ENCODE results near the gene ICA1L.
A peak's percentile ranks its signal among the peaks of the same experiment; 100 is the strongest.
"Not testable (repeated sequence)": the region's sequence is repeated elsewhere in the genome, so short reads cannot be mapped to it uniquely, and the experiment has no call there.

The ICA1L gene

DNA sequence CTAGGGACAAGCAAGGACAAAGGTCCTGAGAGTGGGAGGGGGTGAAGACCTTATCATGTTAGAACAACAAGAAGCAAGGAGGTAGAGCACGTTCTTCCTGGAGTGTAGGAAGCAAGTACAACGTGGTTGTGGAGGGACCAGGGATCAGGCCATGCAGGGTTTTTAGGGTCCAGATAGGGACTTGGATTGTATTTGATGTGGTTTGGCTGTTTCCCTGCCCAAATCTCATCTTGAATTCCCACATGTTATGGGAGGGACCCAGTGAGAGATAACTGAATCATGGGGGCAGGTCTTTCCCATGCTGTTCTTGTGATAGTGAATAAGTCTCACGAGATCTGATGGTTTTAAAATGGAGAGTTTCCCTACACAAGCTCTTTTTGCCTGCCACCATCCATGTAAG, 53.2 kb downstream of the ICA1L start:
- no peak for DNase-seq (ENCODE audit: low read depth)
- H3K4me3 ChIP-seq (ENCODE audit: control insufficient read depth, low read depth, low read length), result no peak overlapping the region
- TF ChIP-seq, protein P1, sequence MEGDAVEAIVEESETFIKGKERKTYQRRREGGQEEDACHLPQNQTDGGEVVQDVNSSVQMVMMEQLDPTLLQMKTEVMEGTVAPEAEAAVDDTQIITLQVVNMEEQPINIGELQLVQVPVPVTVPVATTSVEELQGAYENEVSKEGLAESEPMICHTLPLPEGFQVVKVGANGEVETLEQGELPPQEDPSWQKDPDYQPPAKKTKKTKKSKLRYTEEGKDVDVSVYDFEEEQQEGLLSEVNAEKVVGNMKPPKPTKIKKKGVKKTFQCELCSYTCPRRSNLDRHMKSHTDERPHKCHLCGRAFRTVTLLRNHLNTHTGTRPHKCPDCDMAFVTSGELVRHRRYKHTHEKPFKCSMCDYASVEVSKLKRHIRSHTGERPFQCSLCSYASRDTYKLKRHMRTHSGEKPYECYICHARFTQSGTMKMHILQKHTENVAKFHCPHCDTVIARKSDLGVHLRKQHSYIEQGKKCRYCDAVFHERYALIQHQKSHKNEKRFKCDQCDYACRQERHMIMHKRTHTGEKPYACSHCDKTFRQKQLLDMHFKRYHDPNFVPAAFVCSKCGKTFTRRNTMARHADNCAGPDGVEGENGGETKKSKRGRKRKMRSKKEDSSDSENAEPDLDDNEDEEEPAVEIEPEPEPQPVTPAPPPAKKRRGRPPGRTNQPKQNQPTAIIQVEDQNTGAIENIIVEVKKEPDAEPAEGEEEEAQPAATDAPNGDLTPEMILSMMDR (IDR thresholded peaks at IDR 0.05; ENCODE audit: control insufficient read depth, insufficient read depth, low read depth, low read length, missing control alignments), result no peak

DNA sequence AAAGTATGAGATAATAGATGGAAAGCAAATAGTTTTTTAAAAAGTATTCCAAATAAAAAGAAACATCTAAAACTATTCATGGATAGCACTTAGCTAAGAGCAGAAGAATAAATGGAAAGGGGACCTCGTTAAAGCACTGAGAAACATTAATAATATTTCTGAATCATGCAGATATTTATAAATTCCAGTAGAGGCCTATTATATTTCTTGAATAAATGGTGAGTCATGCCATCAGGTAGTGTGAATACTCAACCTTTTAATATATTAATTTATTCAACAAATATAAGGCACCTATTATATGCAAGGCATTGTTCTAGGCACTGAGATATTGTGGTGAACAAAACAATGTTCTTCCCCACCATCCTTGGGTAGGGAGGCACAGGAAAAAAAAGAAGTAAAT, 53.8 kb downstream of the ICA1L start:
- H3K4me3 ChIP-seq (ENCODE audit: control insufficient read depth, low read depth, low read length), result no peak overlapping the region
- DNase-seq (ENCODE audit: low read depth), result no peak
- TF ChIP-seq, protein P1 (IDR thresholded peaks at IDR 0.05; ENCODE audit: control insufficient read depth, insufficient read depth, low read depth, low read length, missing control alignments), result no peak

DNA sequence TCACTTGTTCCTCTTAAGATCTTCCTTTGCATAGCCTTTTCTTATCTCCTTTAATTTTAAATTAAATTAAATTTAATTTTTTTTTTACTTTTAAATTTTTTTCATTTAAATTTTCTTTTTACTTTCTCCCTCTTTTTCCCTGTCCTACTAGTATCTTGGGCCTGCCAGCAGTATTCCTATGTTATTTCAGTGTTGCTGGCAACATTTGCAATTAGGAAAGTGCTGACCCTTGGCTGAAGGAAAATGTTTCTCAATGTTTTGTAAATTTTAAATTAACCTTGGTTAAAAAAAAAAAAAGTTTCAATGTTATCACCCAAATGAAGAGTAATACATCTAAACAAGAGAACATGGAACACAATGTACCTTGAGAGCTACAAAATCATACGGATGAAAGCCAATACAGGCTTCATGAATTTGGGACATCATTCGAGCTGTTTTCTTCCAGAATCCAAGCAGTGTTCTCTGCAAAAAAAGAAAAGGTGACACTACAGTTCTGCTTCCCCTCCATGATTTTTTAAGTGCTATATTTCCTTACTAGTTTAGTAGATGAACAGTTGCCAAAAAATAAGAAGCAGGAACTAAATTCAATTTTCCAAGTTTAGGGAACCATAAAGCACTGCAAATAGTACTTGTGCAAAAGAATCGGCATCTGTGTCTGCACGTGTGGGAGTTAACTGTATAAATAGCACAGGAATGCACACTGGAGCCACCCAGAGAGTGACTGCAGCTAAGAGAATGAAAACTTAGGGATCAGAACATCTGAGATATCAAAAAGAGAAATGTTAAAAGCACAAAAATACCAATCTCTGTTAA, 55.8 kb downstream of the ICA1L start:
- DNase-seq (ENCODE audit: low read depth), result no peak
- H3K4me3 ChIP-seq (ENCODE audit: control insufficient read depth, low read depth, low read length), result no peak overlapping the region
- TF ChIP-seq, protein P1 (IDR thresholded peaks at IDR 0.05; ENCODE audit: control insufficient read depth, insufficient read depth, low read depth, low read length, missing control alignments), result no peak

DNA sequence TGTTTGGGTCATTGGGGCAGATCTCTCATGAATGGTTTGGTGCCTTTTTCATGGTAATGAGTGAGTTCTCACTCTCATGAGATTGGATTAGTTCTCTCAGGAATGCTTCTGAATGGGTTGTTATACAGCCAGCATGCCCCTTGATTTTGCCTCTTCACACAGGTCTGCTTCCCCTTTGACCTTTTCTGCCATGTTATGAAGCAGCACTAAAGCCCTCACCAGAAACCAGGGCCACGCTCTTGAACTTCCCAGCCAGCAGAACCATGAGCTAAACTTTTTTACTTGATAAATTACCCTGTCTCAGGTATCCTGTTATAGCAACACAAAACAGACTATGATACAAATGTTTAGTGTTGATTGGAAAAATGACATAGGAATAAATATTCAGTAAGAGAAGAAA, 57.3 kb downstream of the ICA1L start:
- TF ChIP-seq, protein P1 (IDR thresholded peaks at IDR 0.05; ENCODE audit: control insufficient read depth, insufficient read depth, low read depth, low read length, missing control alignments), result no peak
- no peak overlapping the region for H3K4me3 ChIP-seq (ENCODE audit: control insufficient read depth, low read depth, low read length)
- no peak for DNase-seq (ENCODE audit: low read depth)

DNA sequence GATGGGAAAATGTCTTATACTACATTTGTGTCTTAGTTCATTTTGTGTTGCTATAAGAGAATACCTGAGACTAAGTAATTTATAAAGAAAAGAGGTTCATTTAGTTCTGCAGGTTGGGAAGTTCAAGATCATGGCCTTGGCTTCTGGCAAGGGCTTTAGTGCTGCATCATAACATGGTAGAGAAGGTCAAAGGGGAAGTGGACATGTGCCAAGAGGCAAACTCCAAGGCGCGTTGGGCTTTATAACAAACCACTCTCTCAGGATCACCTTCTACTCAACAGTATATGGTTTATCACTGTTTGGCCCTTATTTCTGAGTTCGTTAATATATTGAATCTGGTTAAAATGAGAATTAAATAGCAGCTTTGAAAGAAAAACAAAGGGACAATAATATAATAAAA, 58.2 kb downstream of the ICA1L start:
- TF ChIP-seq, protein P1 (IDR thresholded peaks at IDR 0.05; ENCODE audit: control insufficient read depth, insufficient read depth, low read depth, low read length, missing control alignments), result no peak
- no peak for DNase-seq (ENCODE audit: low read depth)

DNA sequence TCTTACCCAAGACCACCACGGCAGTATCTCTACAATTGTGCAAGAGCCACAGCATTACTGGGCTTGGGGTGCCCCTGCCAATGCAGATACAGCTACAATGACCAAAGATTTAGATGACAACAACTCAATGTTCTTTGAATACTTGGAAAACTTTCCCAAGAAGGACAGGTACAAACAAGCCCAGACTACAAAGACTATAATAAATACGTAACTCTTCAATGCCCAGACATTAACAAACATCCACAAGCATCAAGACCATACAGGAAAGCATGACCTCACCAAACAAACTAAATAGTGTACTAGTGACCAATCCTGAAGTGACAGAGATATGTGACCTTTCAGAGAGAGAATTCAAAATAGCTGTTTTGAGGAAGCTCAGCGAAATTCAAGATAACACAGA, 62.8 kb downstream of the ICA1L start:
- H3K4me3 ChIP-seq (ENCODE audit: control insufficient read depth, low read depth, low read length), result no peak overlapping the region
- no peak for DNase-seq (ENCODE audit: low read depth)
- TF ChIP-seq, protein P1 (IDR thresholded peaks at IDR 0.05; ENCODE audit: control insufficient read depth, insufficient read depth, low read depth, low read length, missing control alignments), result no peak

More for the DNA sequence above, 58.2 kb downstream of the ICA1L start:
- no peak overlapping the region for H3K4me3 ChIP-seq (ENCODE audit: control insufficient read depth, low read depth, low read length)

DNA sequence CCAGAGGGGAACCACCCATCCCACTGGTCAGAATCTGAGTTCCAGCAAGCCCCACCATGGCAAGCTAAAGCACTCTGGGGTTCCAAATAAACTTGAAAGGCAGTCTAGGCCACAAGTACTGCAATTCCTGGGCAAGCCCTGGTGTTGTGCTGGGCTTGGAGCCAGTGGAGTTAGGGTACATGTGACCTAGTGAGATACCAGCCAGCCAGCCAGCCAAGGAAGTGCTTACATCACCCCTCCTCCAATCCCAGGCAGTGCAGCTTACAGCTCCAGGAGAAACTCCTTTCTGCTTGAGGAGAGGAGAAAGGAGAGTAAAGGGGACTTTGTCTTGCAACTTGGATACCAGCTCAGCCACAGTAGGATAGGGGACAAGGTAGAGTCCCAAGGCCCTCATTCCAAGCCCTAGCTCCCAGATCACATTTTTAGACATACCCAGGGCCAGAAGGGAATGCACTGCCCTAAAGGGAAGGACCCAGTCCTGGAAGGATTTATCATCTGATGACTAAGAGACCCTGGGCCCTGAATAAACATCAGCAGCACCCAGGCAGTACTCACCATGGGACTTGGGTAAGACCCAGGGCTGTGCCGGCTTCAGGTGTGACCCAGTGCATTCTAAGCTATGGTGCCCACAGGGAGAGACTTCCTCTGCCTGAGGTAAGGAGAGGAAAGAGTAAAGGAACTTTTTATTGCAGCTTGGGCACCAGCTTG, 64.0 kb downstream of the ICA1L start:
- not testable (repeated sequence) for H3K4me3 ChIP-seq (ENCODE audit: control insufficient read depth, low read depth, low read length)
- DNase-seq (ENCODE audit: low read depth), result peak; percentile 38

DNA sequence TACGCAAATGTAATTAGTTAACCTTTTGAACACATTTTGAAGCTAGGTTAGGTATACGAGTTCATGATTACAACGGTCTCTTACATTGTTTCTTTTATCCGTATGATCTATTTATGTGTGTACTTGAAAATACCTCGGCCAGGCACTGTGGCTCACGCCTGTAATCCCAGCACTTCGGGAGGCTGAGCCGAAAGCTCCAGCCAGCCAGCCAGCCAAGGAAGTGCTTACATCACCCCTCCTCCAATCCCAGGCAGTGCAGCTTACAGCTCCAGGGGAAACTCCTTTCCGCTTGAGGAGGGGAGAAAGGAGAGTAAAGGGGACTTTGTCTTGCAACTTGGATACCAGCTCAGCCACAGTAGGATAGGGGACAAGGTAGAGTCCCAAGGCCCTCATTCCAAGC, 65.7 kb downstream of the ICA1L start:
- DNase-seq (ENCODE audit: low read depth); H3K4me3 ChIP-seq (ENCODE audit: control insufficient read depth, low read depth, low read length): not testable (repeated sequence)

Measured in AG09309 (cell line).